ENCODE measurements around the gene THYN1.

The THYN1 gene

DNA sequence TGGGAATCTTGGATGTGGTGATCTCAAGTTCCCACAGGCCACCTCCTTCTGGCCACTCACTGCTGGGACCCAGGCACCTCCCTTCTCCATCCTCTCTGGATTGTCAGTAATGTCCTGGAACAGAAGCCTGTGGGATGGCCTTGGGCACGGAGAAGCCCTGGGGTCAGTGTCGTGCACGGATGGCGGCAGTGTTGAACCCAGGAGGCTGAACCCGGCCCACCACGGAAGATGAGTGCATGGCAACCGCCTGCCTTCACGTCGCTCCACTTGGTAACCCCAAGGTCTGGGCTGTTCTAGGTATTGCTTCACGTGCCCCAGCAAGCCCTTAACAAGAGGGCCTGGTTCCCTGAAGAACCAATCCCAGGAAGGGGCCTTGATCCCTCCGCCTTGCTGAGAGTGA is 7.1 kb downstream of the THYN1 start:
- DNase-seq, result no peak

DNA sequence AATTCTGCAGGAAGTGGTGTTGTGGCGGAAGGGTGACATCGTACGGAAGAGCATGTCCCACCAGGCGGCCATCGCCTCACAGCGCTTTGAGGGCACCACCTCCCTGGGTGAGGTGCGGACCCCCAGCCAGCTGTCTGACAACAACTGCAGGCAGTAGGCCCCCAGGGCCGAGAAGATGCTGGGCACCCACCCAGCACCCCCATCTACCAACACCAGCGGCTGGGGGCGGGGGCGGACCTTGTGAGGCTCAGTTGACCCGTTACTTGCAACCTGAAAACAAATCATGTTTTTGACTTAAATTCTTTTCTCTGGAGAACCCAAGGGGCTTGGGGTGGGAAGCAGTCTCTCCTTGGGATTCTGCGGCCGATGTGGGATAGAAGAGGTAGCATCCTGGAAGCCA is 7.7 kb downstream of the THYN1 start:
- no peak for DNase-seq

DNA sequence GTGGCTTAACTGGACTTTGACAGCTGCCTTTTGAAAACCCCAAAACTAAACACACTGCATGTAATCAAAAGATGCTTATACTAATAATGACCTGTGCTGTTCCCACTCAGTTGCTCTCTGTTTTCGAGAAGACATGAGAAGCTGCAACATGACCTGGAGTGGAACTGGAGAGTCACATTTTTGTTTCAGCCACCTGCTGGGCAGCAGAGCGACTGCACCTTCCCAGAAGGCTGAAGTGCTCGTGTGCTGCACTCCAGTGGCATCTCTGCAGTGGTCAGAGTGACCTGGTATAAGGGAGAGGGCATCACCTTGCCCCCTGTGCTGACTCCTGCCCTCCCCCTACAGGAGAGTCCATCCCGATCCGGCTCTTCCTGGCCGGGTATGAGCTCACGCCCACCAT is 8.6 kb downstream of the THYN1 start:
- no peak for DNase-seq

DNA sequence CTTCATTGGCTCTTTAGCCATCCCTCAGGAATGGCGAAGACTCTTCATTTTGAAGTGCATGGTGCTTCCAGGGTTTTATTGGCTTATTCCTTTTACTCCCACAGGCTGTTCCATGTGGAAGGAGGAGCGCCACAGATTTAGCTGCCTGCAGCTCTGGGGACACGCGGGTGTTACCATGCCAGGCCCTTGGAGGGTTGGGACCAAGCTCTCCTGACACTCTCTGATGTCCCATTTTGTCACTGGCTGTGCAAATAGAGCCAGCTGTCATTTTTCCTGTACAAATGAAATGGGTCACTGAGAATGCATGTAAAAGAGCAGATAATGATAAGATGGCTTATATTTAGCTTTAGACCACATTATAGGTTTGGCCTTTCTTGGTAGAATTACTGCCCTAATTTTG is 9.2 kb downstream of the THYN1 start:
- DNase-seq, result no peak

DNA sequence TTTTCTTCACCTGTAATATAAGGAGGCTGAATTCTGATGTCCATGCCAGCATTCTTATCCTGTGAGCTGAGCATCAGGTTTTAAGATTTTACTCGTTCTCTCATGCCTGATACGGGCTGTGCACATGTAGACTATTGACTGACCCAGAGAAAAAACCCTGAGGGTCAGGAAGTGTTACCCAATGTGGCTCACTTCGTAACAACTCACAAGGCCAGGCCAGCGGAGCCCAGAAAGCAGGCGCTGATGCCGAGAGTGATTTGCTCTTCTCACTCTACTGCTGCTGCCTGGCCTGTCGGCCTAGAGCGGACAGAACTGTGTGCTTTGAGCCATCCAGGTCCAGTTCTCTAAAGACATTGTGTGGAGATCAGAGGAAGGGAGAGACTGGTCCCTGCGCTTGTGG is 10.8 kb downstream of the THYN1 start:
- no peak for DNase-seq

DNA sequence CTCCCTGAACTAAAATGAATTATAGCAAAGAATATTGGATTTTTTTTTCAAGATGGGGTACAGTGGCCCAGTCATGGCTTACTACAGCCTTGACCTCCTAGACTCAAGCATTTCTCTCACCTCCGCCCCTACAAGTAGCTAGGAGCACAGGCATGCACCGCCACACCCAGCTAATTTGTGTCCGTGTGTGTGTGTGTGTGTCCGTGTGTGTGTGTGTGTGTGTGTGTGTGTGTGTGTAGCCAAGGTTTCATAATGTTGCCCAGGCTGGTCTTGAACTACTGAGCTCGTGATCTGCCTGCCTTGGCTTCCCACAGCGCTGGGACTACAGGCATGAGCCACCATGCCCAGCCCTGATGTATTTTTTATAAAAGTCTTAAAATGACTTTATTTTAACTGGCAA is 12.6 kb downstream of the THYN1 start:
- DNase-seq, result no peak

DNA sequence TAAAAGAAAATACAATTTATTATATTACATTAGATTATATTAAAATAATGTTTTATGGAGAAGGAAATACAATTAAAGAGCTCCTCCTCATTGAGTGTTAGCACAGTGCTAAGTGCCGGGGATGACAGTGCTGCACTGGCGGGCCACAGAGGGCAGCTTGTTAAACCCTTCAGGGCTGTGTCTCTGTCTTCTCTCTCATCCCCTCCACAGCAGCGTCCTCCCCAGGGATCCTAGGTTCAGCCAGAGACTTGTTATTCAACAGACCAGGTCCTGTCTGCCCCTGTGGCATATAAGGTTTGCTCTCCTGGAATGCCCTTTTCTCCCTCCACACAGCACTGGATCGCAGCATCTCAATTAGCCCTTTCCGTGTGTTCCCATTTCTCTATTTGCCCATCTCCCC is 14.2 kb downstream of the THYN1 start:
- DNase-seq, result no peak

DNA sequence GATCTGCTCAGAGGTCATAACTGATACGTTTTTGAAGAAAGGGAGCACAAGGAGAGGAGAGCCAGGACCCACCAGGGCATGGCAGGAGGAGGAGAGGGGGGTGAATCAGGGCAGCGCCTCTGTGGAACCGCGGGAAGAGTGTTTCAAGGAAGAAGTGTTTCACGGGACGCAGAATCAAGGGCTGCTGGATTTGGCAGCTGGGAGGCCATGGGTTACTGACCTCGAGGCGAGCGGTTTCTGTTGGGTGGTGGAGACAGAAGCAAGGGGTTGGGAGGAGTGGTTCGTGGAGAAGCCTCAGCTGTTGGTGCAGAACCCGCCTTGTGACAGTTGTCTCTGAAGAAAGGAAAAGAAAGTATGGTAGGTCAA is 15.6 kb downstream of the THYN1 start:
- DNase-seq, result no peak

DNA sequence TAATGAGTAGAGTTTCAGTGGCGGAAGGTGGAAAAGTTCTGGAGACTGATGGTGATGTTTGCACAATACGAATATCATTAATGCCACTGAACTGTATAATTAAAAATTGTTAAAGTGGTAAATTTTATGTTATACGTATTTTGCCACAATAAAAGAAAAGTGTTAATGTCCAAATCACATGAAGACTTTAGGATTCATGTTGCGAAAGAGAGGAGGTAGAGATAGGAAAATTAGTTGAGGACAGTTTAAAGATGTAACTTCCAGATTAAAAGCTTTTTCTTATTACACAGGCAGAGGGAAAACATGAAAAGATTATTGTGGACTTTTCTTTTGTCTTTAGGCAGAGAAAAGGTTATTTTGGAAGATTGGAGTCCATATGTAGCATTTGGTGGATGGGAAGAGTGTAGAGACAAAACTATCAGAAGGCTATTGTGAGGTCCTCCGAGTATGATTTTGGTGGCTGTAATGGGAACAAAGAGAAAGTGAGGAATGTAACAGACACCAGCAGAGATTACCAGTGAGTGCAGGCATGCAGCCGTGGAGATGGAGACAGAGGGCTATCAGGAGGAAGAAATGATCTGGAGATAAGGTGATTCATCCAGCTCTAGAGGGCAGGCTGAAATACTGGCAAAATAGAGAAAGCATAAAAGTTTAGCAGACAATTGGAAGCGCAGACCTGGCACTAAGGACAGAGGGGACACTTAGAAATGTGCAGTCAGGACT is 16.2 kb downstream of the THYN1 start:
- DNase-seq, result no peak

DNA sequence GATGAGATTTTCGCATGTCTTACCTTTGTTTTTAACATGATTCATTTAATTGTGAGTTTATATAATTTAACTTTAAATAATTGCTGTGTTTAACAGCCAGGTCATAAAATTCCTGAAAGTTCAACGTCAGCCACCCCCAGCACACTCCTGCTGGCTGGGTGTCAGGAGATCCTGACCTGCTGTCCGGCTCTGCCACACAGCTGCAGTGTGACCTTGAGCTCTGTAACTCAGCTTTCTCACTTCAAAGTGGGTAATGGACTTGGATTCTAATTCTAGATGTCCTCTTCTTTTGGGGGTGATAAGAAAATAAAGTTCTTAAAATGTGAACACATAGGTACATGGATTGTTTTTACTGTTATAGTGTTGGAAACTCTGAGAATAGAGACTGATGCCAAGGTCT is 17.8 kb downstream of the THYN1 start:
- DNase-seq, result no peak

DNA sequence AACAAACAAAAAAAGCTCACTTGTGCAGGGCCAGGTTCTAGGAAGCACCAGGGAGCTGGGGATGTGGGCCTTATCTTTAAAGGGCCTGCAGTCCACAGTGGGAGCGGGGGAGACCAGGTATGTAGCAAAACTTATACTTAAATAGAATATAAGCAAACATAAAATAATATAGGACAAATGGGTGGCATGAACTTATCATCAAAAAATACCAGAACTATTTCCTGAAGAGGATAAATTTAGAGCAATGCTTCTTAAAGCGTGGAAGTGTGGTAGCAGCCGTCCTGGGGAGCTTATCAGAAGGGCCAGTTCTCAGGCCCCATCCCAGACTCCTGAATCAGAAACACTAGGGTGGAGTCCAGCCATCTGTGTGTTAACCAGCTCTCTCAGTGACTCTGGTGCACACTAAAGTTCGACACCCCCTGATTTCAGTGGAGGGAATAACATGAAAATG is 19.4 kb downstream of the THYN1 start:
- no peak for DNase-seq

DNA sequence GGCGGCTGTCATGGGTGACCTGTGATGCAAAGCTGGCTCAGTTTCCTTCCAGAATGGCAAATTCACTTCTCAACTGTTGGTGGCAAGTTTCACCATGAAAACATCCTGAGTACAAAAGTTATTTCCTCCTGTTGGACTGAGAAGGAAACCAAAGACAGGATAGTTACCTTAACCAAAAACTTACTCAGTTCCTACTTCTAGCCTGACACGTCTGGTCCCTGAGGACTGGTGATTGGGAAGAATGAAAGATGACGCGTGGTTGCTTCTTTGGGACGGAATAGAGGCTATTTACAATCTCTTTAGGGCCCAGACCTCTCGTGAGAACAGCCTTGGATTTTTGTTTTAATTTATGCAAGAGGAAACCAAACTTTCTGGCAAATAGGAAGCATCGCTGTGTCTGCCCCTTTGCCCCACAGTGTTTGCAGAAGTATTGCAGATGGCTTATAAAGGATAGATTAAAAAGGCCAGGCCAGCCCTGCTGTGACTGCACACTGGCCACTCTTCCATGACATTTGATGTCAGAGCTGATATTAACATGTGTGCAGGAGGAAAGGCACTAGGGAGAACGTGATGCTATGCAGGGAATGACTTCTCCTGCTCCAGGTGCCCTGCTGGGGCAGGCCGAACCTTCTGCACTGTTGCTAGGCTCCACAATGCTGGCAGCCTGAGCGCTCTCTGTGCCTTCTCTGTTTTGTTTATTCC is 21.0 kb downstream of the THYN1 start:
- DNase-seq, result no peak

DNA sequence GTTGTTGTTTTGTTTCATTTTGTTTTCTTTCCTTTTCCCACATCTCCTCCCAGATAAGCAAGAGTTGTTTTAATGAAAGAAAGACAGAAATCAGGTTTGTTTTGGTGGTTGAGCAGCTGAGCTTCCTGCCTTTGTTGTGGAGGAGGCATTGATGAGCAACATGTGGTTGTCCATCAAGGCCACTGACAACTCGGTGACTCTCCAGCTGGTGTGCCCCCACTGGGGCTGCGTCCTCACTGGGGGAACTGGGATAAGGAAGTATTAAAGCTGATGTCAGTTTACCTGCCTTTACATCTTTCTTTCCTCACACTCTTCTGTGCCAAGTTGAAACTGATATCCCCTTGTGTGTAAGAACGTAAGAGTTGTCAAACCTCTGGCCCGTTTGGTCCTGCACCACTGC is 22.8 kb downstream of the THYN1 start:
- no peak for DNase-seq

DNA sequence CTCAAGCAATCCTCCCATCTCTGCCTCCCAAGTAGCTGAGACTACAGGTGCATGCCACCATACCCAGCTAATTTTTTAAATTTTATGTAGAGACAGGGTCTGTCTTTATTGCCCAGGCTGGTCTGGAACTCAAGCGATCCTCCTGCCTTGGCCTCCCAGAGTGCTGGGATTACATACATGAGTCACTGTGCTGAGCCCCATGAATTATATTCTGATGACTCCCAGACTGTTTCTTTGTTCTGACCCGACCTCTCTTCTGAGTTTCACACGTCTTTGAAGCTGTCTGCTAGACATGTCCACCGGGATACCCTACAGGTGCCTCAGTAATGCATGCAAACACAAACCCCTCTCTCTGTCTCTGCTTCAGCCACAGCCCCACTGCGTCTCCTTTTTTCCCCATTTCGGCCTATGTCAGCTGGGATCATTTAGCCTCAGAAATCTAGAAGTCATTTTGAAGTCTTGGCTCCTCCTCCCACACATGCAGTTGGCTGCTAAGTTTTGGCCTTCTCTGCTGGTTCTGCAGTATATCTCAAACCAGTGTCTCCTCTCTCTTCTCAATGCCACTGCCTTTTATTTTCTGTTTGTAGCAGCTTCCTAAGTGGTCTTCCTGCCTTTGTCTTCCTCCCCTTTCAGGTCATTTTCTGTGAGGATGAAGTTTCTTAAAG is 23.9 kb downstream of the THYN1 start:
- DNase-seq, result no peak

DNA sequence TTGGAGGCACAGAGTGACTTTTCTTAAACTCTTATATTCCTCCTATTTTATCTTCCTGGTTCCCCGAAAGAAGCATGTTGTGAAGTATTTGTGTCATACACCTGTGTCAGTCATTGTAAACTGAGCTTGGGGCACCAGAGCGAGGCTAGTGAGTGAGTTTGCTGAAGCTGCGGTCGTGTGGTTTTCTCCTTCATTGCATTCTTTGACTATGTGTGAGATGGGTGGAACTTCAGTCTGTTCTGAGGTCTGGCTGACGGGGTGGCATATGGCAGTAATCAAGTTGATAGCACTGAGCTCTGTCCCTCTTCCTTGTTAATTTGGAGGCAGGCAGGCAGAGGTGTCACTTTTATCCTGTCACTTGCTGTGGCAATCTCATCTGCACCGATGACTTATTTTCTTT is 24.5 kb downstream of the THYN1 start:
- DNase-seq, result peak; percentile 7 to 15

DNA sequence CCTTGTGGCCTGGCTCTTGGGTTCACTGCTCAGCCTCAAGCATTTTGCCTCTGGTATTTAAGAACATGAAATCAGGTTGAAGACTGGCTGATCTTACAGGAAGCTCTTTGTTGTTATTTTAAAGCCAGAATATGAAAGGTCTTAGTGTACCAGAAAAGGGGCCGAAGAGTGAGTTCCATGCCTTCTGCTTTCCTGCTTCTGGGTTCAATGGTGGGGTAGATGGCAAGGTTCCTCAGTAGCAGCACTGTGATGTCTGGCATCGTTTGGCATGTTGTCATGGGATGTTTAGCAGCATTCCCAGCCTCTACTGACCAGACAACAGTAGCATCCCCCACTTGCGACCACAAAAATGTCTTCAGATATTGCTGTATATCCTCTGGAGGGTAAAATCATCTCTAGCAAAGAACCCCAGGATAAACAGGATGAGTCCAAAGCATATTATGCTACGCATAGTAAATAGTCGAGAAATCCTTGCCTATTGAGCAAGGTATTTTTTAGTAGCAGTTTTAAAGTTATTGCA is 26.3 kb downstream of the THYN1 start:
- DNase-seq, result no peak

DNA sequence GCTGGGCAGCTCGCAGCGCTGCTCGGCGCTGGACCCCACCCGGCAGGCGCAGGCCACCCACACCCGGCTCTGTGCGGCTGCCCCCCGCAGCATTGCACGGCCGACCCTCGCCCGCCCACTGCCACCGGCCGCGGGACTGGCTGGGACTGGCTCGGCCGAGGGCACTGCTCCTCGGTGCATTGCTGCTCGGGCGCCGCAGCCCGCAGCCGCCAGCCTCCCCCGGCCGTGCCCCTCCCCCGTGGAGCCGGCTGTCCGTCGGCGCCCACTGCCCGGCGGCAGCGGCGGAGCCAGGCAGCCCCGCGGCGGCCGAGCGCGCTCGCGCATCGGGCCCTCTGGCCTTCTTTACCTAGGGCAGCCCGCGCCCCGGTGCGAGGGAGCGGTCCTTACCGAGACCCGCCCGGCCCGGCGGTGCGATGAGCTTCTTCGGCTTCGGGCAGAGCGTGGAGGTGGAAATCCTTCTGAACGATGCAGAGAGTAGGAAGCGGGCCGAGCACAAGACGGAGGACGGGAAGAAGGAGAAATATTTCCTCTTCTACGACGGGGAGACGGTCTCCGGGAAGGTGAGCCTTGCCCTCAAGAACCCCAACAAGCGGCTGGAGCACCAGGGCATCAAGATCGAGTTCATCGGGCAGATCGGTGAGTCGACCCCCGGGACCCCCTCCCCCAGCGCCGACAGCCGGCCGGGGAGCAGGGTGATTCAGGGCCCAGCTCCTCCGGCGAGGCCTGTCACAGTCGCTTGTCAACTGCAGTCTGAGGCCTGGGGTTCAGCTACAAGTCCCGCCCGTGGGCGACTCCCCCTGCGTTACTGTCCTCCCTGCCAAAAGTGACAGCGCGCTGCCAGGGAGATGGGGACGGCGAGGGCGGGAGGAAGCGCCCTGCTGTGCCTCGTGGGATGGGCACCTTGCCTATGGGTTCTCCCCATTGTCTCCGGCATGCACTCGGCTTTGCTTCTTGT is 28.2 kb downstream of the THYN1 start:
- DNase-seq, result peak; percentile 56 to 58

DNA sequence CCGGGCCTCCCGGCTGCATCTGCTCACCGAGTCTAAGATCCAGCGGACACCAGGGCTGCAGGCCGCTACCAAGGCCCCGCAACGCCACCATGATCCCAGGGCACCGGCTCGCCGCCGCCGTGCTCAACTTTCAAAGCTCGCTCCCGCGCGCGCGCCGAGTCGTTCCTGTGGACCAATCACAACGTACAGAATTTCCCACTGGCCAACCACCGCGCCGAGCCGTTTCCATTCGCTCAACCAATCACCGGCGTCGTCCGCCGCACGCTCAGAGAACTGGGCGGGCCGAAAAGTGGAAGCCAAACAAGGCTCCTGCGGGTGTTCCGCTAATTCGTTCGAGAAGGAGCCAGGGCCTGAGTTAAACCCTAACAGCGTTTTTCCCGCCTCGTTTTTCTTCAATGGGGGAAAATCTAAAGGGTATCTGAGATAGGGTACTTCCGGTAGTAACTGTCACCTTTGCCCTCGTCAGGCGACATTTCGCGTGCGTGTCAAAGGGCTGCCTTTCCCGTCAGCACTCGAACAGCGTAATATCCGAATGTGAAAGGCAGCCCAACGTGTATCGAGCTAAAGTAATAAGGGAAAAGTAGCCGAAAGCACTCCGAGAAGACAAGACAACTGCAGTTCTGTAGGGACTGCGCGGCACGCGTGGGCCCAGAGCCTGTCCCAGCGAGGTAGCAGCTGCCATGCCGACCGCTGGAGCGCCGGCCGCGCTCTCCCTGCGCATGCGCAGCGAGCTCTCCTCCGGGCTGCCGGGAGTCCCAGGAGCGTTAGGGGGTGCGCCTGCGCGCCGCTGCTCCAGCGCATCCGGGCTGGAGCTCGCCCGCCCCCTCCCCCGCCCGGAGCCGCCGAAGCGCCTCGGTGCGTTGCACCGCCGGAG is 29.1 kb downstream of the THYN1 start, which contains the start of the genes NCAPD3 and VPS26B:
Gene NCAPD3 (minus strand): TSS at position 132 of the 874 bp plus-strand sequence. CDS start 41 bp downstream, at position 91.
Gene VPS26B (plus strand): TSS at position 836 of the 874 bp plus-strand sequence. CDS start 452 bp downstream, outside the sequence.
- peak; percentile 92 to 93 for DNase-seq

DNA sequence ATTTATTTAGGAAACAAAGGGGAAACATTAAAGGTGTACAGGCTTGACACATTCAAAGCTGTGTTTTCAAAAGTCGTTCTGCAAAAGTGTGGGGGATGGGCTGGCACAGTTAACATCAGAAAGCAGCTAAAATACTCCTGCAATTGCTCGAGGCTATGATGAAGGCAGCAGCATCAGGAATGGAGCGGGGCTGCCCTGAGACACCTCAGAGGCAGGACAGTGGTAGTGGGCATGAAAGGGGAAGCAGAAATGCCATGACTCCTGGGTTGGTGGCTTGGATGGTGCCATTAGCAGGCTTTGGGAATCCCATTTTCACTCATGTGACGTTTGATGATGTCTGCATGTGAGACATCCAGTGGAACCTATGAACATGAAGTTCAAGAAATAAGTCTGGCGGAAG is 30.0 kb downstream of the THYN1 start:
- DNase-seq, result peak; percentile 4 to 6

DNA sequence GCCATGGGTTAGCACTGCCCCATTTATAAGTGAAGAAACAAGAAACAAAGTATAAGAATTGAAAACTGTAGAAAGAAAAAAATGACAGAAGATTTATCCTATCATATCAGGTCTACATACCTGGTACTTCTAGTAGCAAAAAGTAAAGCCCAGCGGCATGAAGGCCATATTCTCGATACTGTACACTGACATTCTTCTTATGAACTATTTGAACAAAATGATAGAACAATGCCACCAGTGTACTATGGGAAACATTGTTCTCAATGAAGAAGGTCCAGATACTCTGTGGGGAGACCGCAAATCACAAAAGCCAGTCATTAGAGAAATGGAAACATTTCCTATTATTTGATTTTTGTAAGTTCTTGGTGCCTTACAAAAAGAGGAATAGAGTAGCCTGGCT is 36.3 kb downstream of the THYN1 start:
- DNase-seq, result no peak

DNA sequence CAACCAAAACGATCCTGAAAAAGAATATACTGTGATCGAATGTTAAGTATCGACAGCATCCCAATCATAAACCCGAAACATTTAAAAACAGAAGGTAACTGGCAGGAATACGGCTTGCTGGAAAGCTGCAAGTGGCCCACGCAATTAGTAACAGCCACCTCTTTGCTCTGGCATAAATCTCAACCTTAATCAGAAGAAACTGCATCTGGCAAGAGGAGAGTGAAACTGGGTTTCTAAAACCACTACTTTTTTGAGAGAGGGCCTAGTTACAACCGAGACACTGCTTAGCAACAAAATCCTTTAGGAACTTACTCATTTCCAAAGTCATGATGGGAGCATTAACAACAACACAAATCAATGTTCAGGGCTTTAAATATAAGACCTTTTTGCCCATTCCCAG is 37.3 kb downstream of the THYN1 start:
- no peak for DNase-seq
